ENCODE data around the gene WDR18. TPM values are rescaled to one million over a fixed set of nuclear protein-coding genes. Genes with fewer than 3 reads are reported as not detected.

WDR18 gene
- total RNA-seq, 1 donor from 2014 or later, result 66.5 TPM

- DNase-seq (no peak), ATAC-seq (ENCODE audit: low read depth) (no peak)
- TF ChIP-seq, protein P1, sequence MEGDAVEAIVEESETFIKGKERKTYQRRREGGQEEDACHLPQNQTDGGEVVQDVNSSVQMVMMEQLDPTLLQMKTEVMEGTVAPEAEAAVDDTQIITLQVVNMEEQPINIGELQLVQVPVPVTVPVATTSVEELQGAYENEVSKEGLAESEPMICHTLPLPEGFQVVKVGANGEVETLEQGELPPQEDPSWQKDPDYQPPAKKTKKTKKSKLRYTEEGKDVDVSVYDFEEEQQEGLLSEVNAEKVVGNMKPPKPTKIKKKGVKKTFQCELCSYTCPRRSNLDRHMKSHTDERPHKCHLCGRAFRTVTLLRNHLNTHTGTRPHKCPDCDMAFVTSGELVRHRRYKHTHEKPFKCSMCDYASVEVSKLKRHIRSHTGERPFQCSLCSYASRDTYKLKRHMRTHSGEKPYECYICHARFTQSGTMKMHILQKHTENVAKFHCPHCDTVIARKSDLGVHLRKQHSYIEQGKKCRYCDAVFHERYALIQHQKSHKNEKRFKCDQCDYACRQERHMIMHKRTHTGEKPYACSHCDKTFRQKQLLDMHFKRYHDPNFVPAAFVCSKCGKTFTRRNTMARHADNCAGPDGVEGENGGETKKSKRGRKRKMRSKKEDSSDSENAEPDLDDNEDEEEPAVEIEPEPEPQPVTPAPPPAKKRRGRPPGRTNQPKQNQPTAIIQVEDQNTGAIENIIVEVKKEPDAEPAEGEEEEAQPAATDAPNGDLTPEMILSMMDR (IDR thresholded peaks at IDR 0.05), result no peak
- Mint-ChIP-seq H3K4me3 (peak overlapping the region; percentile 71), H3K4me1 (peaks cover 59% of the 10 kb centered on the region), H3K36me3 (ENCODE audit: low read depth) (peaks cover 24% of the 10 kb centered on the region), H3K9me3 (no peaks in the 10 kb centered on the region), H3K27ac (peak overlapping the region; percentile 59), H3K27me3 (no peaks in the 10 kb centered on the region)
- POLR2A ChIA-PET, result interaction anchor here (0.5 to 1.8 kb wide), 7 partner anchors 9 to 204 kb away, joined by 3 to 7 read pairs (median 3); partner anchors contain the start of genes ABCA7 and CNN2
- intact Hi-C loops (cut with micrococcal nuclease), result no loop called here
- CTCF ChIA-PET, result no interaction called here
Observed at GRCh38 chr19:1017115-1017905, 33.2 kb downstream of the WDR18 start.

GRCh38 chr19:1017906-1018305, 33.8 kb downstream of the WDR18 start:
- TF ChIP-seq, protein P1 (IDR thresholded peaks at IDR 0.05), result no peak
- ChIA-PET POLR2A (interaction anchor here (0.6 to 1.8 kb wide), 3 partner anchors 8 to 204 kb away, joined by 3 to 7 read pairs (median 4); partner anchors contain the start of genes ABCA7 and CNN2), CTCF (no interaction called here)
- DNase-seq (no peak), ATAC-seq (ENCODE audit: low read depth) (no peak)
- intact Hi-C loops (cut with micrococcal nuclease), result no loop called here
- Mint-ChIP-seq H3K27me3 (no peaks in the 10 kb centered on the region), H3K4me1 (peaks cover 59% of the 10 kb centered on the region), H3K4me3 (peak overlapping the region; percentile 71), H3K9me3 (no peaks in the 10 kb centered on the region), H3K36me3 (ENCODE audit: low read depth) (peaks cover 24% of the 10 kb centered on the region), H3K27ac (no peak overlapping the region)

GRCh38 chr19:1018393-1018792, 34.2 kb downstream of the WDR18 start:
- Mint-ChIP-seq H3K4me1 (peaks cover 59% of the 10 kb centered on the region), H3K4me3 (peak overlapping the region; percentile 87), H3K36me3 (ENCODE audit: low read depth) (peaks cover 24% of the 10 kb centered on the region), H3K27me3 (no peaks in the 10 kb centered on the region), H3K9me3 (no peaks in the 10 kb centered on the region), H3K27ac (peak overlapping the region; percentile 35)
- intact Hi-C loops (cut with micrococcal nuclease), result no loop called here
- ATAC-seq (ENCODE audit: low read depth) (no peak), DNase-seq (no peak)
- ChIA-PET POLR2A (interaction anchor here (0.7 to 1.8 kb wide), 5 partner anchors 9 to 99 kb away, joined by 3 to 9 read pairs (median 4); partner anchors contain the start of genes ABCA7 and WDR18), CTCF (no interaction called here)
- TF ChIP-seq, protein P1 (IDR thresholded peaks at IDR 0.05), result no peak

GRCh38 chr19:1018932-1019615, 34.9 kb downstream of the WDR18 start:
- Mint-ChIP-seq H3K4me3 (peak overlapping the region; percentile 87), H3K4me1 (peaks cover 60% of the 10 kb centered on the region), H3K27me3 (no peaks in the 10 kb centered on the region), H3K36me3 (ENCODE audit: low read depth) (peaks cover 17% of the 10 kb centered on the region), H3K27ac (peak overlapping the region; percentile 35), H3K9me3 (no peaks in the 10 kb centered on the region)
- TF ChIP-seq, protein P1 (IDR thresholded peaks at IDR 0.05), result no peak
- ATAC-seq (ENCODE audit: low read depth), result no peak
- DNase-seq, result no peak
- CTCF ChIA-PET, result interaction anchor here (1.2 kb wide), 1 partner anchor 225 kb away, joined by 3 read pairs; no protein-coding TSS in a partner anchor
- POLR2A ChIA-PET, result interaction anchor here (0.5 to 13.8 kb wide), 15 partner anchors 8 to 1807 kb away, joined by 3 to 365 read pairs (median 4); partner anchors contain the start of genes ABCA7, ARHGAP45, CIRBP and WDR18
- intact Hi-C loops (cut with micrococcal nuclease), result no loop called here

DNA sequence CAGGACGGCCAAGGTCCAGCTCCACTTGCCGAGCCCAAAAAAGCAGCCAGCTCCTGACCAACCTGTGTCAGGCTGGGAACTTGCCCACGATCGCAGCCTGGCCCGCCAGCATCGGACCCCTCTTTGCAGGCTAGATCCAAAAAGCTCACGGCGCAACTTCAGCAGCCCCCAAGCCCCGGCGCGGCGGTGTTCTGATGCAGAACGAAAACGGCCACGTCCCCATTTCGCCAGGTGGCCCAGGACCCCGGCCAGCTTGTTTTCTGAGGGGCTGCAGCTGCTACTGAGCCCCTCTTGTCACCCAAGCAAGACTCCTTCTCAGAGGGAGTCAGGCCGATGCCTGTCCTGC, 35.4 kb downstream of the WDR18 start:
- H3K9me3 Mint-ChIP-seq, result no peaks in the 10 kb centered on the region
- CTCF ChIA-PET, result interaction anchor here (1.2 kb wide), 1 partner anchor 225 kb away, joined by 3 read pairs; no protein-coding TSS in a partner anchor

More for the DNA sequence above, 35.4 kb downstream of the WDR18 start:
- Mint-ChIP-seq H3K27ac (peak overlapping the region; percentile 77), H3K27me3 (no peaks in the 10 kb centered on the region), H3K36me3 (ENCODE audit: low read depth) (peaks cover 15% of the 10 kb centered on the region), H3K4me1 (peaks cover 58% of the 10 kb centered on the region), H3K4me3 (peak overlapping the region; percentile 87)
- POLR2A ChIA-PET, result interaction anchor here (0.5 to 13.8 kb wide), 12 partner anchors 8 to 1807 kb away, joined by 3 to 365 read pairs (median 4); partner anchors contain the start of genes ABCA7, ARHGAP45, CIRBP and WDR18
- ATAC-seq (ENCODE audit: low read depth), result no peak
- no peak for DNase-seq
- intact Hi-C loops (cut with micrococcal nuclease), result no loop called here
- TF ChIP-seq, protein P1 (IDR thresholded peaks at IDR 0.05), result no peak
